OCI-LY1 (cell line): ENCODE data around the gene ZNF536.

Source experiments
- H2AFZ ChIP-seq: fragments of 200-600 bp; sonication (generic), shearing (Covaris generic); 2 replicates; pipeline ENCODE4 v1.6.0; 2014; ENCODE audit warnings: antibody characterized with exemption, mild to moderate bottlenecking, low read length
- H3F3A ChIP-seq: fragments of 200-600 bp; sonication (generic), shearing (Covaris generic); 2 replicates; pipeline ENCODE4 v1.6.0; 2014; ENCODE audit warnings: mild to moderate bottlenecking, antibody characterized with exemption, low read length, moderate library complexity; ENCODE audit not compliant: insufficient read depth
- H3K27ac ChIP-seq: fragments of 200-600 bp; sonication (generic); 2 replicates; pipeline ENCODE4 v1.5.1; 2014; ENCODE audit warnings: low read length, mixed run types, mild to moderate bottlenecking, low read depth; ENCODE audit not compliant: poor library complexity, severe bottlenecking
- H3K27me3 ChIP-seq: fragments of 200-600 bp; sonication (generic); 2 replicates; pipeline ENCODE4 v1.6.0; 2014; ENCODE audit warnings: antibody characterized with exemption, mild to moderate bottlenecking, low read length, moderate library complexity; ENCODE audit not compliant: insufficient read depth
- H3K36me3 ChIP-seq: fragments of 200-600 bp; sonication (generic); 2 replicates; pipeline ENCODE4 v1.6.1; 2014; ENCODE audit warnings: mild to moderate bottlenecking, antibody characterized with exemption, low read length, moderate library complexity, mixed read lengths; ENCODE audit not compliant: insufficient read depth
- H3K4me1 ChIP-seq: fragments of 200-600 bp; sonication (generic); 2 replicates; pipeline ENCODE4 v1.5.1; 2014; ENCODE audit warnings: mild to moderate bottlenecking, low read length, moderate library complexity; ENCODE audit not compliant: insufficient read depth, severe bottlenecking
- H3K4me2 ChIP-seq: fragments of 200-600 bp; sonication (generic), shearing (Covaris generic); 2 replicates; pipeline ENCODE4 v1.6.1; 2014; ENCODE audit warnings: low read length
- H3K4me3 ChIP-seq: fragments of 200-600 bp; sonication (generic); 2 replicates; pipeline ENCODE4 v1.5.1; 2014; ENCODE audit warnings: low read length, low read depth, mild to moderate bottlenecking, mixed read lengths; ENCODE audit not compliant: poor library complexity, severe bottlenecking
- H3K79me2 ChIP-seq: fragments of 200-600 bp; shearing (Covaris generic); 2 replicates; pipeline ENCODE4 v1.6.1; 2016; ENCODE audit warnings: mixed run types, low read length, mixed read lengths; ENCODE audit not compliant: insufficient read depth
- H3K9ac ChIP-seq: fragments of 200-600 bp; sonication (generic), shearing (Covaris generic); 2 replicates; pipeline ENCODE4 v1.6.1; 2014; ENCODE audit warnings: mild to moderate bottlenecking, low read length, mixed read lengths
- H3K9me2 ChIP-seq: fragments of 200-600 bp; sonication (generic), shearing (Covaris generic); 2 replicates; pipeline ENCODE4 v1.6.1; 2014; ENCODE audit warnings: low read depth, mild to moderate bottlenecking, low read length, mixed read lengths
- H3K9me3 ChIP-seq: fragments of 200-600 bp; shearing (Covaris generic); 2 replicates; pipeline ENCODE4 v1.6.1; 2014; ENCODE audit warnings: low read length, mixed read lengths
- H4K20me1 ChIP-seq: fragments of 200-600 bp; sonication (generic), shearing (Covaris generic); 2 replicates; pipeline ENCODE4 v1.6.0; 2016; ENCODE audit warnings: mild to moderate bottlenecking, low read length; ENCODE audit not compliant: insufficient read depth
- EZH2 ChIP-seq: fragments of 200-600 bp; sonication (generic), shearing (Covaris generic); IDR thresholded peaks from 2 replicates; pipeline ENCODE4 v1.8.0; 2017; ENCODE audit warnings: borderline replicate concordance, mixed run types, mild to moderate bottlenecking, antibody characterized with exemption, low read length, moderate library complexity, mixed read lengths
- TF ChIP-seq, protein P1 (sequence below): fragments of 200-600 bp; sonication (generic), shearing (Covaris generic); IDR thresholded peaks from 2 replicates; pipeline ENCODE4 v1.5.1; 2017; ENCODE audit warnings: mild to moderate bottlenecking, antibody characterized with exemption, low read length, moderate library complexity, mixed read lengths

ZNF536 gene

DNA sequence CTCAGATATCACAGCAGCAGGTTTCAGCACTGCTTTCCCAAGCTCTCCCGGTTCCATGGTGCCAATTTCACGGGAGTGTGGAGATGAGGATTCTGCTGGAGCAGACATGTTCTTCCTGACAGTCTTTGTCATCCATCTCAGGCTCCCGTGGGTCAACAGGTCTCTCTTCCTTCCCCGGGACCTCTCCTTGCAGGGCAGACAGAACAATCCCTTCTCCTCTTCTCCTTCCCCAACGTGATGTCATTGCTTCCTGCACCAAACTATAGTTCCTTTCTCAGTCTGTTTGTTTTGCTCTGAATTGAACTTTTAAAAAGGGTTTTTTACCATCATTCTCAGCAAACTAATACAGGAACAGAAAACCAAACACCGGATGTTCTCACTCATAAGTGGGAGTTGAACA, 107.9 kb downstream of the ZNF536 start:
- Histone ChIP-seq H2AFZ (no peak overlapping the region), H4K20me1 (no peaks in the 10 kb centered on the region), H3K79me2 (no peaks in the 10 kb centered on the region), H3K9me2 (no peaks in the 10 kb centered on the region), H3K27ac (no peak overlapping the region), H3K4me1 (no peaks in the 10 kb centered on the region), H3F3A (no peaks in the 10 kb centered on the region), H3K9me3 (no peaks in the 10 kb centered on the region), H3K9ac (no peak overlapping the region), H3K4me2 (no peak overlapping the region), H3K4me3 (no peak overlapping the region), H3K27me3 (no peaks in the 10 kb centered on the region; the same call in 1 of the 2 replicates), H3K36me3 (no peaks in the 10 kb centered on the region)
- TF ChIP-seq EZH2, result no peak
- TF ChIP-seq, protein P1, sequence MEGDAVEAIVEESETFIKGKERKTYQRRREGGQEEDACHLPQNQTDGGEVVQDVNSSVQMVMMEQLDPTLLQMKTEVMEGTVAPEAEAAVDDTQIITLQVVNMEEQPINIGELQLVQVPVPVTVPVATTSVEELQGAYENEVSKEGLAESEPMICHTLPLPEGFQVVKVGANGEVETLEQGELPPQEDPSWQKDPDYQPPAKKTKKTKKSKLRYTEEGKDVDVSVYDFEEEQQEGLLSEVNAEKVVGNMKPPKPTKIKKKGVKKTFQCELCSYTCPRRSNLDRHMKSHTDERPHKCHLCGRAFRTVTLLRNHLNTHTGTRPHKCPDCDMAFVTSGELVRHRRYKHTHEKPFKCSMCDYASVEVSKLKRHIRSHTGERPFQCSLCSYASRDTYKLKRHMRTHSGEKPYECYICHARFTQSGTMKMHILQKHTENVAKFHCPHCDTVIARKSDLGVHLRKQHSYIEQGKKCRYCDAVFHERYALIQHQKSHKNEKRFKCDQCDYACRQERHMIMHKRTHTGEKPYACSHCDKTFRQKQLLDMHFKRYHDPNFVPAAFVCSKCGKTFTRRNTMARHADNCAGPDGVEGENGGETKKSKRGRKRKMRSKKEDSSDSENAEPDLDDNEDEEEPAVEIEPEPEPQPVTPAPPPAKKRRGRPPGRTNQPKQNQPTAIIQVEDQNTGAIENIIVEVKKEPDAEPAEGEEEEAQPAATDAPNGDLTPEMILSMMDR, result no peak

DNA sequence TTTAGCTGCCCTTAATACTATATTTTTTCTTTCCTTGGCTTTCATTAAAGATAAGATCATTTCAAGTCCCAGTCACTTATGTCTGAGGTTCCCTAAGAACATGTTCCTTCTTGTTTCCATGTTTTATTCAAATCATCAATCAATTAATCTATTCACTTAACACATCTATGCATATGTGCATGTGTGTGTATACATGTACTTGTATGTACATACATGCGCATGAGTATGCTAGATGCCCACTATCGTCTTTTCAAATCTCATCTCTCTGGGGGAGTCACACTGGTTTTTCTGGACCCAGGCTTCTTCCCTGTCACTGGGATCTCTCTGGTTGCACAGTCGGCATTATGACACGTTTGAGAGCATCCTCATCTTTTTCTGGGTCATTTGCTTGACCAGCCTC, 108.9 kb downstream of the ZNF536 start:
- Histone ChIP-seq H3K4me1 (no peaks in the 10 kb centered on the region), H3K27ac (no peak overlapping the region), H3K9ac (no peak overlapping the region), H3K36me3 (no peaks in the 10 kb centered on the region), H3K79me2 (no peaks in the 10 kb centered on the region), H3K27me3 (no peaks in the 10 kb centered on the region), H3K9me2 (no peaks in the 10 kb centered on the region), H3K4me3 (no peak overlapping the region), H3K9me3 (no peaks in the 10 kb centered on the region), H4K20me1 (no peaks in the 10 kb centered on the region), H2AFZ (no peak overlapping the region), H3K4me2 (no peak overlapping the region), H3F3A (no peaks in the 10 kb centered on the region)
- TF ChIP-seq, protein P1, result no peak
- no peak for TF ChIP-seq EZH2

DNA sequence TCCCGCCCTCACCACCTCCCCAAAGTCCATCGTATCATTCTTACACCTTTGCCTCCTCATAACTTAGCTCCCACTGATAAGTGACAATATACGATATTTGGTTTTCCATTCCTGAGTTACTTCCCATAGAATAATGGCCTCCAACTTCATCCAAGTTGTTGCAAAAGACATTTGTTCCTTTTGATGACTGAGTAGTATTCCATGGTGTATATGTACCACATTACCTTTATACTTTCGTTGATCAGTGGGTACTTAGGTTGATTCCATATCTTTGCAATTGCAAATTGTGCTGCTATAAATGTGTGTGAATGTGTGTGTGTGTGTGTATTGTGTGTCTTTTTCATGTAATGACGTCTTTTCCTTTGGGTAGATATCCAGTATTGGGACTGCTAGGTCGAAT, 109.6 kb downstream of the ZNF536 start:
- Histone ChIP-seq H3K36me3 (no peaks in the 10 kb centered on the region), H3K9ac (no peak overlapping the region), H3F3A (no peaks in the 10 kb centered on the region), H3K27ac (no peak overlapping the region), H2AFZ (no peak overlapping the region), H3K4me1 (no peaks in the 10 kb centered on the region), H3K4me2 (no peak overlapping the region), H3K27me3 (no peaks in the 10 kb centered on the region), H4K20me1 (no peaks in the 10 kb centered on the region), H3K79me2 (no peaks in the 10 kb centered on the region), H3K4me3 (no peak overlapping the region), H3K9me2 (no peaks in the 10 kb centered on the region), H3K9me3 (no peaks in the 10 kb centered on the region)
- TF ChIP-seq, protein P1, result no peak
- TF ChIP-seq EZH2, result no peak
